HG02840 (cell line): Measurements from ENCODE around the gene NECTIN2.
"Not testable (repeated sequence)": the region's sequence is repeated elsewhere in the genome, so short reads cannot be mapped to it uniquely, and the experiment has no call there.

Source experiments
- ATAC-seq: cut with Tn5 transposase; IDR thresholded peaks from one replicate; pipeline ENCODE4 v1.9.1; 2021; ENCODE audit warnings: mild to moderate bottlenecking, moderate library complexity, moderate number of reproducible peaks; ENCODE audit not compliant: unreplicated experiment, low FRiP score

Gene NECTIN2

GRCh38 chr19:44882063-44882462, 36.0 kb downstream of the NECTIN2 start:
- ATAC-seq: no peak

GRCh38 chr19:44882619-44883397, 36.7 kb downstream of the NECTIN2 start:
- ATAC-seq: not testable (repeated sequence)

- ATAC-seq: no peak
Measured at GRCh38 chr19:44883922-44884321, 37.8 kb downstream of the NECTIN2 start.

- ATAC-seq: no peak
Measured at GRCh38 chr19:44884566-44884965, 38.5 kb downstream of the NECTIN2 start.

GRCh38 chr19:44886141-44886540, 40.0 kb downstream of the NECTIN2 start:
- no peak for ATAC-seq

GRCh38 chr19:44887648-44888047, 41.6 kb downstream of the NECTIN2 start:
- no peak for ATAC-seq

- ATAC-seq: not testable (repeated sequence)
Measured at GRCh38 chr19:44888335-44888734, 42.2 kb downstream of the NECTIN2 start.

- no peak for ATAC-seq
Measured at GRCh38 chr19:44889830-44890365, 43.8 kb downstream of the NECTIN2 start.

GRCh38 chr19:44890366-44891015, 44.4 kb downstream of the NECTIN2 start:
- peak; percentile 82 for ATAC-seq

- ATAC-seq: peak; percentile 70
Measured at GRCh38 chr19:44891016-44891882, 45.2 kb downstream of the NECTIN2 start, which contains the start of gene TOMM40. TOMM40 (plus strand) TSS chr19:44891254; CDS start chr19:44891416, 162 bp downstream.

- ATAC-seq: no peak
Measured at GRCh38 chr19:44892932-44893331, 46.8 kb downstream of the NECTIN2 start.

GRCh38 chr19:44893332-44894051, 47.4 kb downstream of the NECTIN2 start:
- ATAC-seq: no peak

- no peak for ATAC-seq
Measured at GRCh38 chr19:44894052-44894400, 47.9 kb downstream of the NECTIN2 start.

- no peak for ATAC-seq
Measured at GRCh38 chr19:44894946-44895345, 48.8 kb downstream of the NECTIN2 start.

- ATAC-seq: no peak
Measured at GRCh38 chr19:44897835-44898234, 51.7 kb downstream of the NECTIN2 start.

GRCh38 chr19:44900328-44901244, 54.5 kb downstream of the NECTIN2 start:
- no peak for ATAC-seq

GRCh38 chr19:44903216-44903601, 57.1 kb downstream of the NECTIN2 start:
- no peak for ATAC-seq

GRCh38 chr19:44903602-44904425, 57.7 kb downstream of the NECTIN2 start:
- ATAC-seq: no peak
